ENCODE measurements around the gene MAPKAPK3.

- TF ChIP-seq, protein P1, sequence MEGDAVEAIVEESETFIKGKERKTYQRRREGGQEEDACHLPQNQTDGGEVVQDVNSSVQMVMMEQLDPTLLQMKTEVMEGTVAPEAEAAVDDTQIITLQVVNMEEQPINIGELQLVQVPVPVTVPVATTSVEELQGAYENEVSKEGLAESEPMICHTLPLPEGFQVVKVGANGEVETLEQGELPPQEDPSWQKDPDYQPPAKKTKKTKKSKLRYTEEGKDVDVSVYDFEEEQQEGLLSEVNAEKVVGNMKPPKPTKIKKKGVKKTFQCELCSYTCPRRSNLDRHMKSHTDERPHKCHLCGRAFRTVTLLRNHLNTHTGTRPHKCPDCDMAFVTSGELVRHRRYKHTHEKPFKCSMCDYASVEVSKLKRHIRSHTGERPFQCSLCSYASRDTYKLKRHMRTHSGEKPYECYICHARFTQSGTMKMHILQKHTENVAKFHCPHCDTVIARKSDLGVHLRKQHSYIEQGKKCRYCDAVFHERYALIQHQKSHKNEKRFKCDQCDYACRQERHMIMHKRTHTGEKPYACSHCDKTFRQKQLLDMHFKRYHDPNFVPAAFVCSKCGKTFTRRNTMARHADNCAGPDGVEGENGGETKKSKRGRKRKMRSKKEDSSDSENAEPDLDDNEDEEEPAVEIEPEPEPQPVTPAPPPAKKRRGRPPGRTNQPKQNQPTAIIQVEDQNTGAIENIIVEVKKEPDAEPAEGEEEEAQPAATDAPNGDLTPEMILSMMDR (IDR thresholded peaks at IDR 0.05): no peak
- no peak for TF ChIP-seq POLR2A (IDR thresholded peaks at IDR 0.05)
Measured at GRCh38 chr3:50650018-50650417, 33.1 kb downstream of the MAPKAPK3 start.

Data from body of pancreas (tissue), 4 donors.